ENCODE data around the gene NCOA3. TPM values are rescaled to one million over a fixed set of nuclear protein-coding genes. Genes with fewer than 3 reads are reported as not detected.

The NCOA3 gene
- total RNA-seq: 37.3 and 51.2 TPM in 2 replicates

DNA sequence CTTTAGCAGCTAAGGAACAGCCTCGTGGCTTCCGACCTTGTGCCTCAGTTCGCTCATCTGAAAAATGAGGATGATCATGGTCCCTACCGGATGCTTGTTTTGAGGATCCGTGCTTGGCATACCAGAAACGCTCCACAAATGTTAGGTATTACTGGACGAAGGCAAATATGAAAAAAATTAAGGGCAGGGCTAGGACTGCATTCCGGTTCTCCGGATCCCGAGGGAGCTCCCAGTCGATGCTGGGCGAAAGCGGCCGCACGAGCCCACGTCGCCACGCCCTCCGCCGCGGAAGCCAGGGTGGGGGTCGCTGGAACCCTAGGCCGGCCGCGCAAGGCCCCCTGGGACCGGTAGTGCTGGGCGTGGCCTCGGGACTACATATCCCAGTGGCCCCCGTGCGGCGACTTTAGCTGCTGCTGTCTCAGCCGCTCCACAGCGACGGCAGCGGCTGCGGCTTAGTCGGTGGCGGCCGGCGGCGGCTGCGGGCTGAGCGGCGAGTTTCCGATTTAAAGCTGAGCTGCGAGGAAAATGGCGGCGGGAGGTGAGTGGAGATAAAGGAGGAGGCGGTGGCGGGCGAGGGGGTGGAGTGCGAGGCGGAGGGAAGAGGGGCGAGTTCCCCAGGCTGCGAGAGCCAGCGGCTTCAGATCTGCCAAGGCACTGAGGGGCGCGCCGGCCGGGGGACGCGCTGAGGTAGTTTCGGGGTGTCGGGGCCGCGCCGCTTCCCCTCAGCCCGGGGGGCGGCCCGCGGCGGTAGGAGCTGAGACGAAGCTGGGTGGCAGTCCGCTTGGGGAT lies at the start of gene NCOA3:
TSS of gene NCOA3 (plus strand) at position 406 of the 789 bp plus-strand sequence. CDS start 120,361 bp downstream, outside the sequence.

Small RNAs within 50 kb of the gene (small RNA-seq; reads per million reads assigned to genes)
- not detected for gene RNU6-497P
- gene RNU6-563P: not detected

Other genes starting within 250 kb of the NCOA3 start
- 32.6 and 45.5 TPM in 2 replicates for gene ZMYND8, start 145.2 kb upstream of the NCOA3 start, total RNA-seq

Data from placental epithelial cell (primary cell).